Sigmoid colon (tissue), 4 donors: ENCODE data around the gene PLPP6.

Experiments
- CTCF ChIP-seq, 4 experiments: fragments of 450-650 bp in 3 of 4; fragments of 200-600 bp in 1 of 4; IDR thresholded peaks; one replicate each; pipeline ENCODE4 v1.5.1; 2016 to 2019; ENCODE audit warnings: antibody characterized with exemption in 4 of 4, mild to moderate bottlenecking in 3 of 4, moderate library complexity in 2 of 4
- EP300 ChIP-seq, 4 donors: sonication (generic); formaldehyde crosslinking; IDR thresholded peaks; one replicate each; pipeline ENCODE4 v1.6.1; 2017; ENCODE audit warnings: antibody characterized with exemption in 4 of 4
- POLR2A ChIP-seq, 2 donors: fragments of 450-650 bp; IDR thresholded peaks; one replicate each; pipeline ENCODE4 v1.6.1; 2016; ENCODE audit warnings: antibody characterized with exemption in 2 of 2, mild to moderate bottlenecking in 2 of 2, moderate library complexity in 2 of 2
- POLR2AphosphoS5 ChIP-seq, 4 donors: sonication (generic); formaldehyde crosslinking; IDR thresholded peaks; one replicate each; pipeline ENCODE4 v1.6.1; 2017; ENCODE audit warnings: antibody characterized with exemption in 4 of 4

GRCh38 chr9:4615251-4615650, 46.8 kb upstream of the PLPP6 start:
- no peak for TF ChIP-seq CTCF (IDR thresholded peaks at IDR 0.05)
- no peak for TF ChIP-seq POLR2AphosphoS5 (IDR thresholded peaks at IDR 0.05)
- no peak for TF ChIP-seq POLR2A (IDR thresholded peaks at IDR 0.05)
- TF ChIP-seq EP300 (IDR thresholded peaks at IDR 0.05) = no peak
